Kidney epithelial cell (primary cell): ENCODE measurements around the gene PSD2. TPM values are rescaled to one million over a fixed set of nuclear protein-coding genes. Genes with fewer than 3 reads are reported as not detected.

ENCODE experiments used
- DNase-seq: peaks from one replicate; pipeline ENCODE4 v3.0.0-alpha.2; 2010; ENCODE audit warnings: low read depth
- H3K27me3 ChIP-seq: 2 replicates; pipeline ENCODE4 v1.6.0; 2011; ENCODE audit warnings: low read length; ENCODE audit not compliant: control insufficient read depth, insufficient read depth
- H3K36me3 ChIP-seq: 2 replicates; pipeline ENCODE4 v1.5.1; 2011; ENCODE audit warnings: low read length; ENCODE audit not compliant: control insufficient read depth, insufficient read depth
- H3K4me3 ChIP-seq: 2 replicates; pipeline ENCODE4 v1.5.1; 2011; ENCODE audit warnings: low read depth, mild to moderate bottlenecking, control low read depth, low read length
- total RNA-seq: library from RNA; depleted of rRNA; stranded (reverse); fragments of >200 nt; gene quantifications from 2 replicates; pipeline ENCODE4 v1.2.3, GENCODE V29; 2015
- TF ChIP-seq, protein P1 (sequence below): IDR thresholded peaks from 2 replicates; pipeline ENCODE4 v1.5.1; 2011; ENCODE audit warnings: mild to moderate bottlenecking, moderate library complexity, low read length, control low read depth, inconsistent platforms; ENCODE audit not compliant: insufficient read depth, poor library complexity, severe bottlenecking

PSD2 gene
- total RNA-seq, 1 donor from 2014 or later: 0.13 TPM

DNA sequence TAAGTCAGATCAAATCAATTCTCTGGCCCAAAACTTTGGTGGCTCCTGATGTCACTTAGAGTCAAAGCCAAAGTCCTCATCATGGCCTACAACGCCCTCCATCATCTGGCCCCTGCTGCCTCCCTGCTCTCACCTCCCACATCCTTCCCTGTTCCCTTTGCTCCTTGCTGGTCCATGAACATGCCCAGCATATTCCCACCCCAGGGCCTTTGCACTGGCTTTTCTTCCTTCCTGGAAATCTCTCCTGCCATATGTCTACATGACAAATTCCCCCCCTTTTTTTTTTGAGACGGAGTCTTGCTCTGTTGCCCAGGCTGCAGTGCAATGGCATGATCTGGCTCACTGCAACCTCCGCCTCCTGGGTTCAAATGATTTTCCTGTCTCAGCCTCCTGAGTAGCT, 11.1 kb upstream of the PSD2 start:
- Histone ChIP-seq H3K36me3 (no peaks in the 10 kb centered on the region), H3K4me3 (no peak overlapping the region), H3K27me3 (peaks cover 9% of the 10 kb centered on the region)
- DNase-seq: no peak
- TF ChIP-seq, protein P1, sequence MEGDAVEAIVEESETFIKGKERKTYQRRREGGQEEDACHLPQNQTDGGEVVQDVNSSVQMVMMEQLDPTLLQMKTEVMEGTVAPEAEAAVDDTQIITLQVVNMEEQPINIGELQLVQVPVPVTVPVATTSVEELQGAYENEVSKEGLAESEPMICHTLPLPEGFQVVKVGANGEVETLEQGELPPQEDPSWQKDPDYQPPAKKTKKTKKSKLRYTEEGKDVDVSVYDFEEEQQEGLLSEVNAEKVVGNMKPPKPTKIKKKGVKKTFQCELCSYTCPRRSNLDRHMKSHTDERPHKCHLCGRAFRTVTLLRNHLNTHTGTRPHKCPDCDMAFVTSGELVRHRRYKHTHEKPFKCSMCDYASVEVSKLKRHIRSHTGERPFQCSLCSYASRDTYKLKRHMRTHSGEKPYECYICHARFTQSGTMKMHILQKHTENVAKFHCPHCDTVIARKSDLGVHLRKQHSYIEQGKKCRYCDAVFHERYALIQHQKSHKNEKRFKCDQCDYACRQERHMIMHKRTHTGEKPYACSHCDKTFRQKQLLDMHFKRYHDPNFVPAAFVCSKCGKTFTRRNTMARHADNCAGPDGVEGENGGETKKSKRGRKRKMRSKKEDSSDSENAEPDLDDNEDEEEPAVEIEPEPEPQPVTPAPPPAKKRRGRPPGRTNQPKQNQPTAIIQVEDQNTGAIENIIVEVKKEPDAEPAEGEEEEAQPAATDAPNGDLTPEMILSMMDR: no peak

DNA sequence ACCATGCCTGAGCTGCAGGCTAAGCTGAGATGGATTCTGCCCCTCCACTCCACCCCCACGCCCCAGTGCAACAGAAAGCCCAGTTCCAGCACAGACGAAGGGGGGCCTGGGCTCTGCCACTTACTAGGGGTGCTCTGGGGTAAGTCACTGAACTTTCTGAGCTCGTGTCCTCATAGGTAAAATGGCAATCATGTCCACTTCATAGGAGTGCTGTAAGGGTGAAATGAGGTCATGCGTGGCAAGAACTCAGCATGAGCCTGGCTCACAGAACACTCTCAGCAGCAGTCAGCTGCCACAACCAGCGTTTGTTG, 8.4 kb upstream of the PSD2 start:
- DNase-seq: no peak
- TF ChIP-seq, protein P1: no peak
- Histone ChIP-seq H3K36me3 (no peaks in the 10 kb centered on the region), H3K27me3 (peaks cover 9% of the 10 kb centered on the region), H3K4me3 (no peak overlapping the region)

DNA sequence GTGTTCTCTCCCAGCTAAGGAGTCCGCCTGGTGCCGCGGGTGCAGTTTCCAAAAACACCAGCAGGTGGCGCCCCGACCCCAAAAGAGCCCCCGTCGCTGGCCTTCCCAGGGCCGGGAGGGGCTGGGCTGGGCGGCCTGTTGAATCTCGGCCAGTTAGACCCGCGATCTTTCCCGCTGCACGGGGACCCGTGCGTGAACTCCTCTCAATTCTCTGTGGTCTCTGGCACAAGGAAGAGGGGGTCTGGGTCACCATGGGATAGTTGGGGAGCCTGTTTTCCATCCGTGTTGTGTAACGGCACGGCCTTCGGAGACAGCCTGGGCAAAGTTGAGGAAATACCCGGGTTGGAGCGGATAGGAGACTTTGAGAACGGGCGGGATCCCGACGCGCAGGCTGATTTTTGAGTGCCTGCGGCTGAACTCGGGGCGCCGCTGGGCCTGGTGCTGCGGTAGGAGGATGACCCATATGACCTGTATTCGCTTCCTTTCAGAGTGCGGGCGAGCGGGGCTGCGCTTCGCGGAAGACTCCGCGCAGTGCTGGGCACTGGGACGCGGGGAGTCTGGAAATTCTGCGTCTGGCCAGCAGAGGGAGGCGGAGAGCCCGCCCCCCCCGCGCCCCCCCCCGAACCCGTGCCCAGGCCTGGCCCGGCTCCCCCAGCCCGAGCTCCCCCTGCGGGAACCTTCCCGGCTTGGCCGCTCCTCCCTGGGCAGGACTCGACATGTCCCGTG, 7.9 kb upstream of the PSD2 start:
- Histone ChIP-seq H3K27me3 (peaks cover 9% of the 10 kb centered on the region), H3K36me3 (no peaks in the 10 kb centered on the region), H3K4me3 (peak overlapping the region; percentile 48)
- DNase-seq: no peak
- TF ChIP-seq, protein P1: peak; percentile 95

DNA sequence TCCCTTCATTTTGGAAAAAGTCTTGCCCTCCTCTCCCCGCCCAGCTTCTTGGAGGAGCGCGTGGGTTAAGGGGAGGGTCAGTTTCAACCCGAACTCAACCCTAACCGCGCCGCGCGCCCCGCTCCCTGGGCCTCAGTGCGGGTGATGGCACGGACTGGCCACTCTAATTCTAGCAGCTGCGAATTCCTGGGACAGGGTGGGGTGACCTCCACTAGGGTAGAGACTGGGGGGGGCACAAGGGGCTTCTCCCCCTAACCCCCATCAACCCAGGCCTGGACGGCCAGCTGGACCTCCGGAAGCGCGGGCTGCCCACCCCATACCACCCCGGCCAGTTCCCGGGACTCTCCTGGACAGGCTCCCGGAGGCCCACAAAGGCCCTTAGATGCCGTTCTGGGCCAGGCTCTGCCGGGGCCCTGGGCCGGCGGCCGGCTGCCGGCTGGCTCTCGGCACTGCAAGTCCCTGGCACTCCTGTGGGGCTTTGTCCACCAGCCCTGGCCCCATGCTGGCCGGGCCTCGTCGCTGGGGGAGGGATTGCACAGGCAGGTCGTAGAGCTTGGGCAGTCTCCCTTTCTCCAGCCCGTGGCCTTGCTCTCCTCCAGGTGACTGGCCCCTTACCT, 7.2 kb upstream of the PSD2 start:
- Histone ChIP-seq H3K27me3 (peaks cover 14% of the 10 kb centered on the region), H3K4me3 (no peak overlapping the region), H3K36me3 (no peaks in the 10 kb centered on the region)
- DNase-seq: no peak
- TF ChIP-seq, protein P1: no peak

DNA sequence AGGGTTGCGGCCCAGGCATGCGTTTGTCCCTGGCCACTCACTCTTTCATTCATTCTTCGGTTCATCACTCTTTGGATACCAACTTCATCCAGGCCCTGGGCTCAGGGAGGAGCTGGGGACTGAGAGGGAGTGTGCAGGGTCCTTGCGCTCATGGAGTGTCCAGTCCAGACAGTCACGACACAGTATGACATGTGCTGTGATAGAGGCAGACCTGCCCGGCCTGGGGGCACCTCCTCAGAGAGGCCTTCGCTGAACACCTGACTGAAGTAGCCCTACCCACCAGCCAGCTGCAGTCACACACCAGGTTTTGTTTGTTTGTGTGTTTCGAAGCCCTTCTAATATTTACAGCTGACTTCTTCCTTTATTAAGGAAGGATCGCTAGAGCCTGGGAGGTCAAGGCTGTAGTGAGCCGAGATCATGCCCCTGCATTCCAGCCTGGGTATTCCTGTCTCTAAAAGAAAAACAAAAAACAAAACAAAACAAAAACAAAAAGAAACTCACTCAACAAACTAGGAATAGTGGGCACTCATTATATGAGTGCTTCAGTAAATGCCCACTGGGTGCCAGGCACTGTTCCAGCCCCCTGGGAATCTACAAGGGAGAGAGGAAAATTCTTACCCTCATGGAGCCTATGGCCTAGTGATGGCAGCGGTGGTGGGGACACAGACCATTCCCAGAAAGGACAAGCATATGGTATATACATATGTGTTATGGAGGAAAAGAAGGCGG, 6.3 kb upstream of the PSD2 start:
- H3K27me3 ChIP-seq: peaks cover 22% of the 10 kb centered on the region
- no peaks in the 10 kb centered on the region for H3K36me3 ChIP-seq
- no peak overlapping the region for H3K4me3 ChIP-seq
- DNase-seq: no peak
- TF ChIP-seq, protein P1: no peak

DNA sequence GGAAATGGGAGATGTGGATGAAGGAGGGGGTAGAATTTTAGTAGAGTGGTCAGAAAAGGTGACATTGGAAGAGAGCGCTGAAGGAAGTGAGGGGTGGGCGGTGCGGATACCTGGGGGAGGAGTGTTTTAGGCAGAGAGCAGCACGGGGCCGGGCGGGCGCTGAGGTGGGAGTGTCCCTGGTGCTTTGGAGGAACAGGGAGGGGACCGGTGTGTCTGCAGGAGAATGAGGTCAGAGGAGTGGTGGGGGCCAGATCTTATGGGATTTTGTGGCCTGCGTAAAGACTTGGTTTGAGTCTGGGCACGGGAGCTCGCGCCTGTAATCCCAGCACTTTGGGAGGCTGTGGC, 5.8 kb upstream of the PSD2 start:
- Histone ChIP-seq H3K27me3 (peaks cover 28% of the 10 kb centered on the region), H3K36me3 (no peaks in the 10 kb centered on the region), H3K4me3 (no peak overlapping the region)
- TF ChIP-seq, protein P1: no peak
- no peak for DNase-seq
